DOHH2 (cell line): ENCODE data around the gene UPK3A.

Experiments used
- CTCF ChIP-seq: fragments of 200-600 bp; sonication (generic); IDR thresholded peaks from one replicate; pipeline ENCODE4 v1.5.1; 2014; ENCODE audit warnings: antibody characterized with exemption, mild to moderate bottlenecking, low read depth, low read length; ENCODE audit not compliant: poor library complexity, severe bottlenecking
- EZH2phosphoT487 ChIP-seq: fragments of 200-600 bp; sonication (generic); IDR thresholded peaks from 2 replicates; pipeline ENCODE4 v1.6.1; 2017; ENCODE audit warnings: borderline replicate concordance, mild to moderate bottlenecking, antibody characterized with exemption, low read length, moderate library complexity, mixed read lengths

- TF ChIP-seq CTCF (no peak), EZH2phosphoT487 (no peak)
These were observed 50.5 kb downstream of the UPK3A start for GRCh38 chr22:45335021-45335818.
